Glomerular visceral epithelial cell (primary cell): ENCODE results near the gene SPATA31A7.
"Not testable (repeated sequence)": the region's sequence is repeated elsewhere in the genome, so short reads cannot be mapped to it uniquely, and the experiment has no call there.

Experiments used
- DNase-seq: peaks from one replicate; pipeline ENCODE4 v3.0.0-alpha.2; 2016; ENCODE audit errors: extremely low spot score

The SPATA31A7 gene

GRCh38 chr9:61189736-61190135 is at the start of gene SPATA31A7:
TSS of gene SPATA31A7 (plus strand) at chr9:61190036. CDS start at chr9:61190065, 29 bp downstream.
- not testable (repeated sequence) for DNase-seq

- not testable (repeated sequence) for DNase-seq
These were observed 36.6 kb downstream of the SPATA31A7 start for GRCh38 chr9:61226438-61226837.
